IMR-90 (cell line): ENCODE data around the gene CLCA1. TPM values are rescaled to one million over a fixed set of nuclear protein-coding genes. Genes with fewer than 3 reads are reported as not detected.

Source experiments
- ATAC-seq: fragments of 200-7000 bp; cut with Tn5 transposase; 2 replicates; pipeline ENCODE4 v1.9.1; 2020; ENCODE audit warnings: low read depth, mild to moderate bottlenecking, moderate library complexity
- BruUV-seq: library from RNA; stranded (reverse); fragments of 400-500 nt; replicated peaks from 2 replicates; lab custom pipeline; 2021; lab: Mats Ljungman, UMichigan
- CTCF ChIA-PET: fragments of 300-600 bp; formaldehyde crosslinking; extraction: SDS; loops from one replicate; lab custom pipeline; 2021; ENCODE audit warnings: antibody characterized with exemption; lab: Yijun Ruan, JAX
- POLR2A ChIA-PET: fragments of 300-600 bp; sonication (Branson Sonifier 250); formaldehyde crosslinking; loops from one replicate; lab custom pipeline; 2022; ENCODE audit warnings: antibody characterized with exemption; ENCODE audit not compliant: unreplicated experiment; lab: Charles Lee
- DNase-seq: peaks from one replicate; pipeline ENCODE4 v3.0.0; 2013
- H2AFZ ChIP-seq: replicated peaks from 2 replicates; pipeline ENCODE3; 2013; ENCODE audit warnings: low read length, mild to moderate bottlenecking; ENCODE audit not compliant: poor library complexity
- H2AK5ac ChIP-seq: 2 replicates; pipeline ENCODE4 v1.6.1; 2013; ENCODE audit warnings: low read depth, low read length, inconsistent platforms
- H2AK9ac ChIP-seq: replicated peaks from 2 replicates; pipeline ENCODE3; 2013; ENCODE audit warnings: mild to moderate bottlenecking, low read depth, low read length, moderate library complexity; ENCODE audit not compliant: poor library complexity
- H2BK120ac ChIP-seq: 2 replicates; pipeline ENCODE4 v1.6.1; 2013; ENCODE audit warnings: low read depth, low read length, inconsistent platforms
- H2BK15ac ChIP-seq: 3 replicates; pipeline ENCODE4 v1.6.1; 2013; ENCODE audit warnings: low read depth, low read length, inconsistent platforms
- H2BK20ac ChIP-seq: 2 replicates; pipeline ENCODE4 v1.6.1; 2013; ENCODE audit warnings: low read depth, mild to moderate bottlenecking, inconsistent platforms, low read length, moderate library complexity
- H2BK5ac ChIP-seq: 2 replicates; pipeline ENCODE4 v1.6.1; 2013; ENCODE audit warnings: mild to moderate bottlenecking, low read depth, low read length, inconsistent platforms; ENCODE audit not compliant: poor library complexity, severe bottlenecking
- H3K14ac ChIP-seq: replicated peaks from 2 replicates; pipeline ENCODE4 v1.6.1; 2013; ENCODE audit warnings: low read depth, low read length, inconsistent platforms
- H3K18ac ChIP-seq: 2 replicates; pipeline ENCODE4 v1.6.1; 2013; ENCODE audit warnings: low read depth, low read length, control low read depth
- H3K23ac ChIP-seq: 2 replicates; pipeline ENCODE4 v1.6.1; 2013; ENCODE audit warnings: low read depth, low read length, inconsistent platforms
- H3K27ac ChIP-seq: 2 replicates; pipeline ENCODE4 v1.5.1; 2013; ENCODE audit warnings: mild to moderate bottlenecking, control low read depth, low read length; ENCODE audit not compliant: insufficient read depth
- H3K27me3 ChIP-seq: 2 replicates; pipeline ENCODE4 v1.6.1; 2013; ENCODE audit warnings: low read length; ENCODE audit not compliant: control insufficient read depth, insufficient read depth
- H3K36me3 ChIP-seq: 2 replicates; pipeline ENCODE4 v1.6.1; 2013; ENCODE audit warnings: low read length, mixed read lengths; ENCODE audit not compliant: control insufficient read depth, insufficient read depth
- H3K4ac ChIP-seq: 2 replicates; pipeline ENCODE4 v1.6.1; 2013; ENCODE audit warnings: low read depth, low read length, inconsistent platforms
- H3K4me1 ChIP-seq: 2 replicates; pipeline ENCODE4 v1.6.1; 2013; ENCODE audit warnings: low read length, mixed read lengths; ENCODE audit not compliant: control insufficient read depth, insufficient read depth
- H3K4me2 ChIP-seq: 2 replicates; pipeline ENCODE4 v1.6.1; 2013; ENCODE audit warnings: low read depth, mild to moderate bottlenecking, control low read depth, low read length, moderate library complexity
- H3K4me3 ChIP-seq: 2 replicates; pipeline ENCODE4 v1.5.1; 2013; ENCODE audit warnings: low read depth, mild to moderate bottlenecking, control low read depth, low read length, moderate library complexity; ENCODE audit not compliant: insufficient read depth
- H3K56ac ChIP-seq: 2 replicates; pipeline ENCODE4 v1.6.1; 2013; ENCODE audit warnings: low read length, inconsistent platforms; ENCODE audit not compliant: insufficient read depth; ENCODE audit errors: extremely low read depth
- H3K79me1 ChIP-seq, 2 experiments: 2 replicates each; pipeline ENCODE4 v1.6.1; 2013; ENCODE audit warnings: low read length in 2 of 2, inconsistent platforms in 1 of 2, low read depth in 1 of 2
- H3K9ac ChIP-seq: 2 replicates; pipeline ENCODE4 v1.6.1; 2013; ENCODE audit warnings: low read depth, low read length, control low read depth
- H3K9me1 ChIP-seq: 2 replicates; pipeline ENCODE4 v1.6.1; 2013; ENCODE audit warnings: low read length, inconsistent platforms; ENCODE audit not compliant: insufficient read depth
- H3K9me3 ChIP-seq: 2 replicates; pipeline ENCODE4 v1.6.1; 2013; ENCODE audit warnings: low read length; ENCODE audit not compliant: control insufficient read depth, insufficient read depth
- H4K20me1 ChIP-seq: 2 replicates; pipeline ENCODE4 v1.6.1; 2013; ENCODE audit warnings: low read length, inconsistent platforms; ENCODE audit not compliant: insufficient read depth
- H4K5ac ChIP-seq: 2 replicates; pipeline ENCODE4 v1.6.1; 2013; ENCODE audit warnings: mild to moderate bottlenecking, low read depth, low read length, control low read depth
- H4K8ac ChIP-seq, 2 experiments: 2 replicates each; pipeline ENCODE4 v1.6.1; 2013; ENCODE audit warnings: low read depth in 2 of 2, low read length in 2 of 2, control low read depth in 1 of 2, inconsistent platforms in 1 of 2
- H4K91ac ChIP-seq: 2 replicates; pipeline ENCODE4 v1.6.1; 2013; ENCODE audit warnings: low read depth, low read length, inconsistent platforms; ENCODE audit not compliant: insufficient read depth
- BHLHE40 ChIP-seq: fragments of 150-350 bp; IDR thresholded peaks from 2 replicates; pipeline ENCODE4 v1.6.1; 2016; ENCODE audit warnings: mild to moderate bottlenecking, low read depth, low read length
- CHD1 ChIP-seq: IDR thresholded peaks from 2 replicates; pipeline ENCODE4 v1.6.1; 2012; ENCODE audit warnings: low read depth, low read length, improper control_type of control experiment
- MAFK ChIP-seq: IDR thresholded peaks from 2 replicates; pipeline ENCODE4 v1.6.1; 2012; ENCODE audit warnings: low read depth, low read length, improper control_type of control experiment
- MAZ ChIP-seq: IDR thresholded peaks from 2 replicates; pipeline ENCODE4 v1.6.1; 2012; ENCODE audit warnings: low read depth, mild to moderate bottlenecking, low read length, improper control_type of control experiment, moderate library complexity, borderline replicate concordance
- MXI1 ChIP-seq: IDR thresholded peaks from 2 replicates; pipeline ENCODE4 v1.6.1; 2012; ENCODE audit warnings: low read depth, mild to moderate bottlenecking, low read length, moderate library complexity, borderline replicate concordance
- WGBS, 2 experiments: methylation state at CpG; one replicate each; pipeline versions ENCODE4 v1.1.5 to v1.1.7; 2013; ENCODE audit warnings: missing lambda C conversion rate in 2 of 2; ENCODE audit not compliant: insufficient read length in 1 of 2; ENCODE audit errors: extremely low coverage in 2 of 2; 5-methylcytosine and 5-hydroxymethylcytosine counted together
- dilution Hi-C: fragments of 300-500 bp; cut with HindIII; formaldehyde crosslinking; loops from one replicate; pipeline ENCODE4 v1.14.3; 2018; ENCODE audit warnings: low sequenced_read_pairs; ENCODE audit not compliant: unreplicated experiment
- in situ Hi-C: fragments of 300-500 bp; cut with MboI; formaldehyde crosslinking; loops from 3 replicates; pipeline ENCODE4 v1.14.3; 2019; ENCODE audit warnings: low sequenced_read_pairs, inconsistent platforms, mixed read lengths
- intact Hi-C: fragments of 100-400 bp; cut with micrococcal nuclease; formaldehyde crosslinking; loops from 2 replicates; pipeline ENCODE4 v1.10.0; 2022
- polyA plus RNA-seq, 3 experiments: library from polyadenylated mRNA; depleted of rRNA; stranded (reverse); fragments of >200 nt; gene quantifications; 2 replicates each; pipeline ENCODE4 v1.2.3, GENCODE V29; 2012; ENCODE audit warnings: low replicate concordance in 1 of 3
- total RNA-seq: library from RNA; depleted of rRNA; stranded (reverse); fragments of >200 nt; gene quantifications from 2 replicates; pipeline ENCODE4 v1.2.3, GENCODE V29; 2012

CLCA1 gene
- total and polyA plus RNA-seq, 2 of the 4 experiments (the other 2 are of a cell fraction), result not detected

DNA sequence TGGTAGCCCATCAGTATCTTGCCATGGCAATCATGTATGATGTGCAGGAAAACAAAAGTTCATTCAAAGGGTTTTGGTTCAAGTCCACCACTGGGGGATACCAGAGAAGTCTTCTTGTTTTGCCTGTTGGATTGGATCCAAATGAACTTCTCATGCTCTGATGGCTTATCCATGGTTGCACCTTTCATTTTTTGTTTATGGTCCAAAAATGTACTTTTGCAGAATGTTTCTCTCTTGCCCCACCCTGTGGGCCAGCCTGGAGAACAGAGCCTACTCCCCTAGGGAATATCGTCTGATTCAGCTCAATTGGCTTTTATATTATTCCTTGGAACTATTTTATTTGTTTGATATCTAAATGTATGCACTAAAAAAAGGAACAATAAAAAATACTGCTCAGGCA lies 20.1 kb upstream of the CLCA1 start:
- H3K56ac ChIP-seq, result no peak overlapping the region
- dilution Hi-C loops (no loop called here), in situ Hi-C loops (no loop called here), intact Hi-C loops (no loop called here)
- no peaks in the 10 kb centered on the region for H3K36me3 ChIP-seq
- H3K27me3 ChIP-seq, result no peaks in the 10 kb centered on the region; the same call in 1 of the 2 replicates
- H2BK120ac ChIP-seq, result no peak overlapping the region
- POLR2A ChIA-PET, result no interaction called here
- no peaks in the 10 kb centered on the region for H3K9me3 ChIP-seq
- H2AK9ac ChIP-seq, result no peak overlapping the region
- no peaks in the 10 kb centered on the region for H3K9me1 ChIP-seq
- H2BK20ac ChIP-seq, result no peak overlapping the region
- no peak overlapping the region for H3K27ac ChIP-seq
- H2BK5ac ChIP-seq, result no peak overlapping the region
- H4K91ac ChIP-seq, result no peak overlapping the region
- no peaks in the 10 kb centered on the region for H3K79me1 ChIP-seq
- no peak overlapping the region for H3K18ac ChIP-seq
- WGBS, 2 experiments, result no CpG with 5 or more reads among the region's 1 CpG
- no peak overlapping the region for H3K4me3 ChIP-seq
- TF ChIP-seq CHD1 (no peak), BHLHE40 (no peak), MXI1 (no peak), MAZ (no peak), MAFK (no peak)
- H3K4ac ChIP-seq, result no peak overlapping the region
- ATAC-seq, result no peak
- no peaks in the 10 kb centered on the region for H4K20me1 ChIP-seq
- H2AFZ ChIP-seq, result no peak overlapping the region
- no TSS peak for BruUV-seq
- H2BK15ac ChIP-seq, result no peak overlapping the region
- no peak overlapping the region for H2AK5ac ChIP-seq
- CTCF ChIA-PET, result no interaction called here
- no peak overlapping the region for H3K9ac ChIP-seq
- H3K23ac ChIP-seq, result no peak overlapping the region
- no peaks in the 10 kb centered on the region for H3K4me1 ChIP-seq
- no peak for DNase-seq
- H4K5ac ChIP-seq, result no peak overlapping the region
- no peak overlapping the region for H3K14ac ChIP-seq
- no peak overlapping the region for H3K4me2 ChIP-seq
- H4K8ac ChIP-seq, result no peak overlapping the region
